ENCODE measurements around the gene EXOC4.

GRCh38 chr7:133591704-133592340 is 338.9 kb downstream of the EXOC4 start:
- TF ChIP-seq CTCF (IDR thresholded peaks at IDR 0.05; ENCODE audit: extremely low read depth in 1 of 2, insufficient read depth in 1 of 2, low read depth in 1 of 2, low read length in 2 of 2) (no peak), EZH2 (IDR thresholded peaks at IDR 0.05; ENCODE audit: borderline replicate concordance, low read depth, low read length, severe bottlenecking) (no peak)
